Spleen (tissue), 11 donors: ENCODE results near the gene RCSD1. TPM values are rescaled to one million over a fixed set of nuclear protein-coding genes. Genes with fewer than 3 reads are reported as not detected.

Source experiments
- DNase-seq: peaks from one replicate; pipeline ENCODE4 v3.0.0-alpha.2; 2020
- H3K27ac ChIP-seq, 8 donors: fragments of 200-600 bp; sonication (generic) in 7 of 8; 1 replicate in 4 of 8; 2 replicates in 4 of 8; pipeline versions ENCODE4 v1.5.0 to v1.8.0; 2016 to 2021; ENCODE audit warnings: inconsistent platforms in 4 of 8, mild to moderate bottlenecking in 4 of 8, moderate library complexity in 1 of 8
- H3K27me3 ChIP-seq, 7 donors: fragments of 200-600 bp; sonication (generic) in 6 of 7; replicated peaks in 1 of 7; 1 replicate in 4 of 7; 2 replicates in 3 of 7; pipeline versions ENCODE4 v1.5.0 to v1.8.0; 2016 to 2021; ENCODE audit warnings: inconsistent platforms in 3 of 7, mild to moderate bottlenecking in 1 of 7
- H3K36me3 ChIP-seq, 6 donors: fragments of 200-600 bp; sonication (generic) in 5 of 6; 1 replicate in 4 of 6; 2 replicates in 2 of 6; pipeline versions ENCODE4 v1.5.0 to v1.8.0; 2016 to 2021; ENCODE audit warnings: inconsistent platforms in 2 of 6
- H3K4me1 ChIP-seq, 6 donors: fragments of 200-600 bp; sonication (generic) in 5 of 6; 1 replicate in 3 of 6; 2 replicates in 3 of 6; pipeline versions ENCODE4 v1.5.0 to v1.8.0; 2016 to 2021; ENCODE audit warnings: inconsistent platforms in 3 of 6
- H3K4me3 ChIP-seq, 8 donors: fragments of 200-600 bp; sonication (generic) in 7 of 8; 1 replicate in 4 of 8; 2 replicates in 4 of 8; pipeline versions ENCODE4 v1.5.0 to v1.8.0; 2016 to 2021; ENCODE audit warnings: inconsistent platforms in 4 of 8, mild to moderate bottlenecking in 4 of 8, moderate library complexity in 2 of 8
- H3K9me3 ChIP-seq, 8 donors: fragments of 200-600 bp; sonication (generic) in 7 of 8; 1 replicate in 4 of 8; 2 replicates in 4 of 8; pipeline versions ENCODE4 v1.5.0 to v1.8.0; 2016 to 2021; ENCODE audit warnings: inconsistent platforms in 4 of 8
- CTCF ChIP-seq, 11 experiments: fragments of 200-600 bp in 7 of 11; fragments of 450-650 bp in 4 of 11; sonication (generic) in 4 of 11; IDR thresholded peaks in 8 of 11; conservative IDR thresholded peaks in 3 of 11; 1 replicate in 7 of 11; 2 replicates in 4 of 11; pipeline versions ENCODE4 v1.4.0 to v1.8.0; 2016 to 2021; ENCODE audit warnings: antibody characterized with exemption in 11 of 11, inconsistent platforms in 4 of 11, mild to moderate bottlenecking in 1 of 11
- POLR2A ChIP-seq, 3 donors: fragments of 450-650 bp; IDR thresholded peaks; one replicate each; pipeline ENCODE4 v1.5.1; 2017; ENCODE audit warnings: antibody characterized with exemption in 3 of 3, mild to moderate bottlenecking in 1 of 3
- POLR2AphosphoS5 ChIP-seq, 3 donors: sonication (generic); formaldehyde crosslinking; IDR thresholded peaks; one replicate each; pipeline ENCODE4 v1.5.1; 2017; ENCODE audit warnings: antibody characterized with exemption in 3 of 3
- WGBS, 5 donors: extraction: QIAGEN DNeasy Blood & Tissue Kit in 3 of 5; methylation state at CpG; one replicate each; pipeline versions ENCODE4 v1.1.5 to v1.1.7; 2013 to 2018; 5-methylcytosine and 5-hydroxymethylcytosine counted together
- intact Hi-C: fragments of 100-400 bp; cut with DNase I; formaldehyde crosslinking; loops from one replicate; pipeline ENCODE4 v1.15.0; 2023; ENCODE audit warnings: low total_unique reads
- polyA plus RNA-seq, 3 donors: library from polyadenylated mRNA; stranded (reverse); fragments of 200-250 nt; gene quantifications; one replicate each; pipeline ENCODE4 v1.2.1, GENCODE V29; 2013
- total RNA-seq, 7 donors: library from RNA; depleted of rRNA in 3 of 7; stranded (reverse); fragments of >200 nt in 3 of 7; fragmentation: NEBNext Ultra II Directional in 4 of 7; extraction: Animal tissue kit (Norgen Biotek cat#: 25700) in 4 of 7; gene quantifications; one replicate each; pipeline versions ENCODE4 v1.1.0 to v1.2.1, GENCODE V29; 2016 to 2021
- donor health status: healthy with polysubstance abuse.
- donor health status: DM: no; HTN: no; CAD: no; lungs with moderate emphysema.
- donor health status: DM: no; HTN: no; CAD: no.
- donor health status: Bipolar disorder and iron deficiency.
- donor health status: healthy.
- donor health status: DM: no; HTN: no; CAD: no.
- donor health status: DM: yes; HTN: yes; CAD: no.

RCSD1 gene
- total and polyA plus RNA-seq, 10 donors = 58.9 to 144 (median 107) TPM

DNA sequence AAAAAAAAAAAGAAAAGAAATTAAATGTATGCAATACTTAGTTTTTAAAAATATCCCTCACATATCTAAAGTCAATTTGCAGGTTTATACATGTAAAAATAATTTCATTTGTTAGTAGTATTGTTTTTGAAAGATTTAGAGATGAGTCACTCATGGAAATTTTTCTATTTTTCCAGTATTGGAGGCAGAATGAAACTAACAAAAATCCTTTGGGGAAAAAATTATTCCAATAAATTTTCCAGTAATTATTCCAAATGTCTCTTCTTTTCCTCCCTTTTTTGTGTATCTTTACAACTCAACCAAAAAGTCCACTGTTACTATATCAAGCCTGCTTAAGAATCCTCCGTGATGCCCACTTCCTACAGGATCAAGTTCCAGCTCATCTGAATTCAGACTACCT is 121.6 kb downstream of the RCSD1 start:
- TF ChIP-seq CTCF (IDR thresholded peaks at IDR 0.05 in 8 of 11, conservative IDR thresholded peaks at IDR 0.05 in 3 of 11) (no peak), POLR2AphosphoS5 (IDR thresholded peaks at IDR 0.05) (no peak), POLR2A (IDR thresholded peaks at IDR 0.05) (no peak)
- WGBS, 5 donors = 74 to 92% (median 83%) methylated on average over 1 of the region's 1 CpG
- Histone ChIP-seq H3K36me3 (no peaks in the 10 kb centered on the region), H3K9me3 (no peaks in the 10 kb centered on the region), H3K27me3 (no peaks in the 10 kb centered on the region), H3K4me1 (peaks cover 0 to 56% (median 22%) of the 10 kb centered on the region in 6 donors), H3K27ac (no peak overlapping the region), H3K4me3 (no peak overlapping the region)
- intact Hi-C loops = no loop called here
- DNase-seq = no peak

- intact Hi-C loops = no loop called here
- peaks cover 0 to 57% (median 27%) of the 10 kb centered on the region in 6 donors for H3K4me1 ChIP-seq
- DNase-seq = no peak
- H3K27ac ChIP-seq = peak overlapping the region in 6 of 8 donors; percentile 2 to 75 (median 46)
- no peak overlapping the region for H3K4me3 ChIP-seq
- H3K9me3 ChIP-seq = no peaks in the 10 kb centered on the region
- no peaks in the 10 kb centered on the region for H3K36me3 ChIP-seq
- TF ChIP-seq POLR2A (IDR thresholded peaks at IDR 0.05) (no peak), POLR2AphosphoS5 (IDR thresholded peaks at IDR 0.05) (no peak), CTCF (IDR thresholded peaks at IDR 0.05 in 8 of 11, conservative IDR thresholded peaks at IDR 0.05 in 3 of 11) (no peak)
- no peaks in the 10 kb centered on the region for H3K27me3 ChIP-seq
These were observed 122.4 kb downstream of the RCSD1 start for GRCh38 chr1:167752219-167752985.

- no peak for TF ChIP-seq POLR2AphosphoS5 (IDR thresholded peaks at IDR 0.05)
- Histone ChIP-seq H3K4me3 (no peak overlapping the region), H3K9me3 (no peaks in the 10 kb centered on the region), H3K27me3 (no peaks in the 10 kb centered on the region), H3K27ac (no peak overlapping the region), H3K4me1 (peaks cover 0 to 47% (median 25%) of the 10 kb centered on the region in 6 donors), H3K36me3 (no peaks in the 10 kb centered on the region)
- no peak for DNase-seq
- WGBS, 5 donors = 86 to 98% (median 87%) methylated on average over 3 of the region's 3 CpGs
- intact Hi-C loops = no loop called here
These were observed 125.6 kb downstream of the RCSD1 start for GRCh38 chr1:167755654-167756053.

Other genes starting within 250 kb of the RCSD1 start
- gene CD247, start 111.7 kb upstream of the RCSD1 start, total RNA-seq = 10 to 100 TPM; 15.8 to 67.1 (median 37.7) TPM
- gene CD247, start 111.7 kb upstream of the RCSD1 start, polyA plus RNA-seq = 10 to 100 TPM; 16.0 to 17.8 (median 16.3) TPM
- gene CREG1, start 76.5 kb upstream of the RCSD1 start, total RNA-seq = 100 to 1,000 TPM; 121 to 364 (median 227) TPM
- gene CREG1, start 76.5 kb upstream of the RCSD1 start, polyA plus RNA-seq = 10 to 100 TPM; 40.8 to 74.8 (median 70.4) TPM
- 10 to 100 TPM; 43.0 to 65.8 (median 59.8) TPM for gene MPZL1, start 91.8 kb downstream of the RCSD1 start, total RNA-seq
- gene MPZL1, start 91.8 kb downstream of the RCSD1 start, polyA plus RNA-seq = 10 to 100 TPM; 12.0 to 20.4 (median 17.5) TPM